ENCODE measurements around the gene RIC8B. TPM values are rescaled to one million over a fixed set of nuclear protein-coding genes. Genes with fewer than 3 reads are reported as not detected.

The RIC8B gene
- total RNA-seq, 1 experiment from 2014 or later = 9.4 TPM

DNA sequence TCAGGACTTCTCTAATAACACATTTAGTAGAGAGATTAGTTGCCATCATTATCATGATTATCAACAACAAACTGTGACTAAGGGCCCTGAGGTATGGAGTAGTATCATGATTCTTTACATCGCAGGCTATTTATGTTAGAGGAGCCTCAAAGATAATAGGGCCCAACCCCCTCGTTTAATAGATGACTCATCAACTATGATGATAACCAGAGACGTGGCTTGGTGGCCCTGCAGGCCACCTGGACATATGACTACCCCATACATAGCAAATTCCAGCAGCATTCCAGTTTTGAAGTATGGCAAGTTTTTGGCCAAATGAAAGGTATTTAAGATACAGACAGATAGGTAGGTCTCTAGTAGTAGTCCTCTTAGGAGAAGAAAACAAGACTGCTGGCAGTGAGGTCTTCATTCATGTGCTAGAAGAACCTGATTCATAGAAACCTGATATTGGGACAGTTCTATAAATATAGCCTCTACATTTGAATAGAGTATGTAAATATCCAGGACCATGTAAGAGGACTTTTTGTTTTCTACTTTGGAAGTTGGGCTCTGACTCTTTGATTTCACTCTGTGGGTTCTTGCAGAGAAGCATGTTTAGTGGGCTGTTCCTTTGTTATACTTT lies 5.6 kb downstream of the RIC8B start:
- in situ Hi-C loops (cut with HindIII; ENCODE audit: low pct_unique_long_range_greater_than_20kb, low sequenced_read_pairs) = no loop called here
- DNase-seq (ENCODE audit: low read depth, low spot score) = no peak

DNA sequence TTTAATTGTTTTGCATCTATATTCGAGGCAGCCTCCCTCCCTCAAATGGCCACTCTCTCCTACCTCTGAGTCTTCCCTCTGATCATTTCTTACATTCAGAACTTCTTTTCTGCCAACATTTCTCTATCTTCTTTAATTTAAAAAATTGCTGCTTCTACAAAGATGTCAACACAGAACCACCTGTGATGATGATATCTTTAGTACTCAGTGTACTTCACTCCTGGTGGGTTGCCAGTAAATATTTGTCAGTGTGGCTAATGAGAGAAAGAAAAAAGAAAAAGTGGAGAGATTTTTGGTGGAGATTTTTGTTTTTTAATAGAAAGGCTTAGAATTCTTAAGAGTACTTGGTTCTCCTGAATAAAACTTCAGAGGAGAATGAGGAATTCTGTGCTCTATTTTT lies 8.1 kb downstream of the RIC8B start:
- no peak for DNase-seq (ENCODE audit: low read depth, low spot score)
- in situ Hi-C loops (cut with HindIII; ENCODE audit: low pct_unique_long_range_greater_than_20kb, low sequenced_read_pairs) = no loop called here

- peak; percentile 55 for DNase-seq (ENCODE audit: low read depth, low spot score)
- in situ Hi-C loops (cut with HindIII; ENCODE audit: low pct_unique_long_range_greater_than_20kb, low sequenced_read_pairs) = no loop called here
Measured at GRCh38 chr12:106783515-106783914, 9.0 kb downstream of the RIC8B start.

GRCh38 chr12:106790020-106790419 lies 15.5 kb downstream of the RIC8B start:
- DNase-seq (ENCODE audit: low read depth, low spot score) = peak; percentile 8
- in situ Hi-C loops (cut with HindIII; ENCODE audit: low pct_unique_long_range_greater_than_20kb, low sequenced_read_pairs) = no loop called here

DNA sequence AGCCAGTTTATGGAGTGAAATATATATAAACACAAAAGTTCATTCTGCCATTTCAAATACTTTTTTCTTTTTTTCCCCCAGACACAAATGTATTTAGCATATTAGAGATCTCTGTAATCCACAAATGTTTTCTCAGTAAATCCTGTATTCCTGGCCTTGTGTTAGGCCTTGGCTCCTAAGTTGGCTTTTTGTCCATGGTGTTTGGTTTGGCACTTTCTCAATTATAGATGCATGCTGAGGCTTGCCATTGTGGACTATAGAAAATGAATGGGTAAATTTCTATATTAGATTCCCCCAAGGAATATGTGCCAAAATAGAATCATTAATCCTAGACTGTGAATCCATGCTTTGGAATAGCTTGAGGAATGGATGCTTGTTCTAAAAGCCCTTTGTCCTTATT lies 17.0 kb downstream of the RIC8B start:
- in situ Hi-C loops (cut with HindIII; ENCODE audit: low pct_unique_long_range_greater_than_20kb, low sequenced_read_pairs) = no loop called here

GRCh38 chr12:106794369-106794768 lies 19.9 kb downstream of the RIC8B start:
- in situ Hi-C loops (cut with HindIII; ENCODE audit: low pct_unique_long_range_greater_than_20kb, low sequenced_read_pairs) = no loop called here

More for the DNA sequence above, 17.0 kb downstream of the RIC8B start:
- no peak for DNase-seq (ENCODE audit: low read depth, low spot score)

GRCh38 chr12:106801167-106801708 lies 26.8 kb downstream of the RIC8B start:
- in situ Hi-C loops (cut with HindIII; ENCODE audit: low pct_unique_long_range_greater_than_20kb, low sequenced_read_pairs) = no loop called here
- DNase-seq (ENCODE audit: low read depth, low spot score) = no peak

More at GRCh38 chr12:106794369-106794768, 19.9 kb downstream of the RIC8B start:
- no peak for DNase-seq (ENCODE audit: low read depth, low spot score)

GRCh38 chr12:106801830-106802533 lies 27.5 kb downstream of the RIC8B start:
- no peak for DNase-seq (ENCODE audit: low read depth, low spot score)
- in situ Hi-C loops (cut with HindIII; ENCODE audit: low pct_unique_long_range_greater_than_20kb, low sequenced_read_pairs) = no loop called here

GRCh38 chr12:106804668-106805067 lies 30.2 kb downstream of the RIC8B start:
- in situ Hi-C loops (cut with HindIII; ENCODE audit: low pct_unique_long_range_greater_than_20kb, low sequenced_read_pairs) = no loop called here

DNA sequence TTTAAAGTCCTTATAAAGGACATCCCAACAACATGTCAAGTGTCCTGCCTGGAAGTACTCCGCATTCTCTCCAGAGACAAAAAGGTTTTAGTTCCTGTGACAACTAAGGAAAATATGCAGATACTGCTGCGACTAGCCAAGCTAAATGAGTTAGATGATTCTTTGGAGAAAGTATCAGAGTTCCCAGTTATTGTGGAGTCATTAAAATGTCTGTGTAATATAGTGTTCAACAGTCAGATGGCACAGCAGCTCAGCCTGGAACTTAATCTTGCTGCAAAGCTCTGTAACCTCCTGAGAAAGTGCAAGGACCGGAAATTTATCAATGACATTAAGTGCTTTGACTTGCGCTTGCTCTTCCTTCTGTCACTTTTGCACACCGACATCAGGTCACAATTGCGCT lies 40.2 kb downstream of the RIC8B start:
- in situ Hi-C loops (cut with HindIII; ENCODE audit: low pct_unique_long_range_greater_than_20kb, low sequenced_read_pairs) = no loop called here
- DNase-seq (ENCODE audit: low read depth, low spot score) = no peak

More at GRCh38 chr12:106804668-106805067, 30.2 kb downstream of the RIC8B start:
- no peak for DNase-seq (ENCODE audit: low read depth, low spot score)

GRCh38 chr12:106815741-106816140 lies 41.3 kb downstream of the RIC8B start:
- DNase-seq (ENCODE audit: low read depth, low spot score) = no peak
- in situ Hi-C loops (cut with HindIII; ENCODE audit: low pct_unique_long_range_greater_than_20kb, low sequenced_read_pairs) = no loop called here

DNA sequence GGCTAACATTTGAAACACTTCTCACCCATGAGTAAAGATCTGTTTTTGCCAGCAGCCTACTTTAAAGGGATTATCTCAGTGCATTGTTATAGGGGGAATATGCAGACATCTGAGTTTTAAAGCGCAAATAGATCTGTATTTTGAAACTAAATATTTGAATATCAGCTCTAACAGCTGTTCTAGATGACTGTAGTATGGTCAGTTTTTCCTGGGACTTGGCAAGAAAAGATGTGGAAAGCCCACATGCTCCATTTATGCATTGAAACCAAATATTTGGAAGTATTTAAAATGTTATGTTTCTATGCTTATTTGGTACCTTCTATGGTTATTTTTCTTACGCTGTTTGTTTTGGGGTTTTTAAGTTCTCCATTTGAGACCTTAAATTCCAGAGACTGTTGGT lies 41.7 kb downstream of the RIC8B start:
- DNase-seq (ENCODE audit: low read depth, low spot score) = no peak
- in situ Hi-C loops (cut with HindIII; ENCODE audit: low pct_unique_long_range_greater_than_20kb, low sequenced_read_pairs) = no loop called here

- in situ Hi-C loops (cut with HindIII; ENCODE audit: low pct_unique_long_range_greater_than_20kb, low sequenced_read_pairs) = no loop called here
Measured at GRCh38 chr12:106819991-106820390, 45.5 kb downstream of the RIC8B start.

DNA sequence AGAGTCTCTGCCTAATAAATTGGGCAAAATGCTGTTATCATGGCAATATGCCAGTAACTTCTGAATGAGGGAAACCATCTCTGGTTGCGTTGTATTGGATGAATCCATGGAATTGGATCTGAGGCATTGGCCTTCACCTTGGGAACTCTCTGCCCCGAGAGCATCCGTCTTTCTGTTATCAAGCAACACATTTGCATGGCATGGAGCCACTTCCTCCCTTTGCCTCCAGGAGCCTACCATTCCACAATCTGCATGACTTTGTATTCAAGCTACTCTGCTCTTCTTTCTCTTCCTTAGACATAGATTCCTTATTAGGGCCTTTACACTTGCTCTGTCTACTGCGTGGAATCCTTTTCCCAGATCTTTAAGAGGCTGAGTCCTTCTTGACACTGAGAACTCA lies 57.2 kb downstream of the RIC8B start:
- DNase-seq (ENCODE audit: low read depth, low spot score) = no peak
- in situ Hi-C loops (cut with HindIII; ENCODE audit: low pct_unique_long_range_greater_than_20kb, low sequenced_read_pairs) = no loop called here

More at GRCh38 chr12:106819991-106820390, 45.5 kb downstream of the RIC8B start:
- DNase-seq (ENCODE audit: low read depth, low spot score) = no peak

DNA sequence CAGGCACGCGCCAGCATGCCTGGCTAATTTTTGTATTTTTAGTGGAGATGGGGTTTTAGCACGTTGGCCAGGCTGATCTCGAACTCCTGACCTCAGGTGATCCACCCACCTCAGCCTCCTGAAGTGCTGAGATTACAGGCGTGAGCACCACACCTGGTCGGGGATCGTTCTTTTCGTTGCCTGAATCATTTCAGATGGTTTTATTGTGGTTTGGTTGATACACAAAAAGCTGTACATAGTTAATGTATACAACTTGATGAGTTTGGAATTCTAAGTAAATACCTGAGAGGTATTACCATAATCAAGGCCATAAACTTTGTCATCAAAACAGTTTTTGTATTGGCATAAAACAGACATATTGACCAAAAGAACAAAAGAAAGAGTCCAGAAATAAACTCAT lies 63.3 kb downstream of the RIC8B start:
- in situ Hi-C loops (cut with HindIII; ENCODE audit: low pct_unique_long_range_greater_than_20kb, low sequenced_read_pairs) = no loop called here
- DNase-seq (ENCODE audit: low read depth, low spot score) = no peak

DNA sequence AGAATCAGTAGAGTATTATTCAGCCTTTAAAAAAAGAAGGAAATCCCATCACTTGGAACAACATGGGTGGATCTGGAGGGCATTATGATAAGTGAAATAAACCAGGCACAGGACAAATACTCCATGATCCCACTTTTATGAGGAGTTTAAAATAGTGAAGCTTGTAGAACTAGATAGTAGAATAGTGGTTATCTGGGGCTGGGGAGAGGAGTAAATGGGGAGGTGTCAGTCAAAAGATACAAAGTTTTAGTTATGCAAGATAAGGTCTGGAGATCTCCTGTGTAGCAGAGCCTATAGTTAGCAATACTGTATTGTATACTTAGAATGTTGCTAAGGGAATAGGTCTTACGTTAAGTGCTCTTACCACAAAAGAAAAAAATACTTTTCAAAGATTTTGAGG lies 64.9 kb downstream of the RIC8B start:
- in situ Hi-C loops (cut with HindIII; ENCODE audit: low pct_unique_long_range_greater_than_20kb, low sequenced_read_pairs) = no loop called here
- DNase-seq (ENCODE audit: low read depth, low spot score) = no peak

- DNase-seq (ENCODE audit: low read depth, low spot score) = peak; percentile 16
- in situ Hi-C loops (cut with HindIII; ENCODE audit: low pct_unique_long_range_greater_than_20kb, low sequenced_read_pairs) = no loop called here
Measured at GRCh38 chr12:106840243-106840642, 65.8 kb downstream of the RIC8B start.

DNA sequence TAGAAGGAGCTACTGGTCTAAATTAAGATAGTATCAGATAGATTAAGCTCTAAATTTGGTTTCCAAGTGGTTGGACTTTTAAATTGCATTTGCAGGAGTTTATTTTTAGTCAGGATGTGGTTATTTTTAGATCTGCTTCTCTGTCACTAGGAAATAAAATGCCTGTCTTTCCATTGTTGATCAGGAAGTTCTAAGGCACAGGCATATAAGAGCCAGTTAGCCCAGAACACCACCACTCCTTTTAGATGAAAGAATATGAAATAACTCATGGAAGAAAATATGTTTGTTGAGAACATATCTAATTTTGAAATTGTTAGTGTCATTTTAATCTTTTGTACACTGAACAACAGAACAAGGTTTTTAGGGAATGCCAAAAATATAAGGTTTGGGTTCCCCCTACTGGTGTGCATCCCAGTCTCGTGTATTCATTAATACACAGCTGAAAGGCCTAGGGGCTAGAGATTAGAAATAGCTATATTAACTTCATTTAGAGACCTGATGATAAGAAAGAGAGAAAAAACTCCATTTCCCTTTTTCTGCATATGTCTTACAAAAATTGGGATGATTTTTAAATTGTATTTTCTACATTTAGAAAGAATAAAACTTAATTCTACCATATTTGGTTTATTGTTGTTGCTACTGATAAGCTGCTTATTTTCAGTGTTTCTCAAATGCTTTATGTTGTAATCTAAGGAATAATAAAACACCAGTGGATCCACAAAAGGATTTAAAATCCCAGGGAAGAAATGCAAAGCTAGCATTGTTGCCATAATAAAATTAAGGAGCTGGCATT lies 67.2 kb downstream of the RIC8B start:
- in situ Hi-C loops (cut with HindIII; ENCODE audit: low pct_unique_long_range_greater_than_20kb, low sequenced_read_pairs) = no loop called here

More for the DNA sequence above, 67.2 kb downstream of the RIC8B start:
- DNase-seq (ENCODE audit: low read depth, low spot score) = peak; percentile 69

All from SK-MEL-5 (cell line).